ENCODE results near the gene CNPPD1. TPM values are rescaled to one million over a fixed set of nuclear protein-coding genes. Genes with fewer than 3 reads are reported as not detected.

CNPPD1 gene
- total RNA-seq = 10 to 100 TPM; 14.0 to 94.0 (median 77.4) TPM

DNA sequence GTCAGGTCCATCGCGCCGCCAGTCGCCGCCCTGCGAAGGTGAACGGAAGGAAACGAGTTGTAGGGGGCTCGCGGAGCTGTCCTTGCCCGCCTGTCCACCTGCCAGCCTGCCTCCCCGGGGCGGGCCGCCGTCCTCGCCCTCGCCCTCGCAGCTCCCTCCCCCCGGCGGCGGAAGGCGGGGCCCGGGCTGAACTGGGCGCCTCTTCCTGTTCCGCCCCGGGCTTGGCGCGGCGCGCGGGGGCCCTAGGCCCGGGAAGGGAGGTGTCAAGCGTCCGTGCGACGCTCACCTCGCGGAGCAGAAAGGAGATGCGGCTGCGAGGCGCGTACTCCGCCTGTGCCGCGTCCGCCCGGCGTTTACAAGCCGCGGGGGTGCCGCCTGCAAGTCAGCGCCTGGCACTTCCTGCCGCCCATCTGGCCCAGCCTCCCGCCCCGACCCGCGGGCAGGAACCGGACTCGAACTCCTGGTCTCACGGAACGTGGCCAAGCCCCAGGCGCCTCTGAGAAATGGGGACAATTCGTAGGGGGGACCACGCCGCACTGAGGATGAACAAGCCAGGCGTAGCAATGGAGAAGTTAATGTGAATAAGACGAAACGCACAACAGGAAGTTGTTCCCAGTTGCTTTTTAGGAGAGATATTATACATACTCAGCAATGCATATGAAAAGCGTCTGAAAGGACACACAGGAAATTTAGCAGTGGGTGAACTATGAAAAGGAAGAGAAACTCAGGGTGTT, at the start of gene CNPPD1:
TSS of gene CNPPD1 (minus strand) at position 108 of the 734 bp plus-strand sequence. CDS start at position 11, 97 bp downstream.
- Histone ChIP-seq H3K27ac (peak within 1 kb of the TSS; percentile 93 to 96 (median 95)), H3K4me3 (peak within 1 kb of the TSS; percentile 70 to 100 (median 74)), H3K9me3 (no peaks in the 10 kb centered on the region), H3K4me1 (peaks cover 3 to 39% (median 6%) of the 10 kb centered on the region in 4 donors), H3K36me3 (peaks cover 0 to 59% (median 0%) of the 10 kb centered on the region in 3 donors), H3K27me3 (no peaks in the 10 kb centered on the region)
- peak; percentile 86 to 96 (median 96) for DNase-seq
- TF ChIP-seq, protein P1, sequence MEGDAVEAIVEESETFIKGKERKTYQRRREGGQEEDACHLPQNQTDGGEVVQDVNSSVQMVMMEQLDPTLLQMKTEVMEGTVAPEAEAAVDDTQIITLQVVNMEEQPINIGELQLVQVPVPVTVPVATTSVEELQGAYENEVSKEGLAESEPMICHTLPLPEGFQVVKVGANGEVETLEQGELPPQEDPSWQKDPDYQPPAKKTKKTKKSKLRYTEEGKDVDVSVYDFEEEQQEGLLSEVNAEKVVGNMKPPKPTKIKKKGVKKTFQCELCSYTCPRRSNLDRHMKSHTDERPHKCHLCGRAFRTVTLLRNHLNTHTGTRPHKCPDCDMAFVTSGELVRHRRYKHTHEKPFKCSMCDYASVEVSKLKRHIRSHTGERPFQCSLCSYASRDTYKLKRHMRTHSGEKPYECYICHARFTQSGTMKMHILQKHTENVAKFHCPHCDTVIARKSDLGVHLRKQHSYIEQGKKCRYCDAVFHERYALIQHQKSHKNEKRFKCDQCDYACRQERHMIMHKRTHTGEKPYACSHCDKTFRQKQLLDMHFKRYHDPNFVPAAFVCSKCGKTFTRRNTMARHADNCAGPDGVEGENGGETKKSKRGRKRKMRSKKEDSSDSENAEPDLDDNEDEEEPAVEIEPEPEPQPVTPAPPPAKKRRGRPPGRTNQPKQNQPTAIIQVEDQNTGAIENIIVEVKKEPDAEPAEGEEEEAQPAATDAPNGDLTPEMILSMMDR (IDR thresholded peaks at IDR 0.05) = peak in 1 of 6 experiments; percentile 4
- TF ChIP-seq POLR2A (IDR thresholded peaks at IDR 0.05) = peak; percentile 97

DNA sequence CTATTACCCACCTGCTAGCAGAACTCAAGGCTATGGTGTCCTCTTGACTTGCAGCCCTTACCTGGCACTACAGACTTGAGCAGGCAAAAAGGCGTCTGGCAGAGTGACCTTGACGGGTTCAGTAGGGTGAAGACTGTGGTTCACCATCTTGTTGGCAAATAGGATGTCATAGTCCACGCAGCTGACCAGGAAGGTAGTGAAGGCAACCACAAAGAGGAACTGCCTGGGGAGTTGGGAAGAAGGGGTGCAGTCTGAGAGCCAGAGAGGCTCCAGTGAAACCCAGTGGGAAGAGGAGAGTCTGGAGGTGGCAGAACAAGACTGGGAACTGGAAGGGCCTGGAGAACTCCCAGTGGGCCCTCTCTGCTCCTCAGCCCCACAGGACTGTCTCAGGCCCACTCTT, 48.6 kb upstream of the CNPPD1 start:
- H3K27me3 ChIP-seq = no peaks in the 10 kb centered on the region
- no peak for DNase-seq

DNA sequence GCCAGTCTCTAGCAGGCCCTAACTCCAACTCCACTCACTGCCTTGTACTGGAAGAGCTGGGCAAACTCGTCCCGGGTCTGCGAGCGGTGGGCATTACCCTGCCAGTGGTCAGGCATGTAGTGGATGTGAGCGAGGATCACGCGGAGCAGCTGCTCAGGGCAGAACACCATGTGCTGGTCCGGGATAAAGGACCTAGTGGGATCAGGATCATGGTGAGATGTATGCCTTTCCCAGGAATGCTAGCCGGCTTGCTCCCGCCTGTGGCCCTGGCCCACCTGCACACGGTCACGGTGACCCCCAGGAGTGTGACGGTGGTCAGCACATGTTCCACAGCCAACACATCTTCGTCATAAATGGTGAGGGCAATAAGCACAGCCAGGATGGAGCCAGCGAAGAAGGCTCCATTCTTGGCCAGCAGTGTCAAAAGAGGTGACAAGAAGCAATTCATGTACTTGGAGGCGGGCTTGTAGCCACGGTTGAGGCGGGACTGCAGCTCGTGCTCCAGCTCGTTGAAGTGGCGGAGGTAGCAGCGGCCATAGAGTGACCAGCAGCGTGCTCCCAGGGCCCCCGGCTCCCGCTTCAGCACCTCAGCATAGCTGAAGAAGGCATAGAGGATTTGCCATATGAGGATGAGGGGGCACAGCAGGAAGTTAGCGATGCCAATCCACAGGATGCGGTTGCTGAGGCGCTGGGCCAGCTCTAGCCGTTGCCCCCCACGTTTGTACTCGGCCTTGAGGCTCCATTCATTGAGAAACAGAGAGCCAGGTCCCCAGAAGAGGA, 47.3 kb upstream of the CNPPD1 start:
- Histone ChIP-seq H3K9me3 (no peaks in the 10 kb centered on the region), H3K4me1 (peaks cover 0 to 27% (median 15%) of the 10 kb centered on the region in 4 donors), H3K27ac (no peak overlapping the region), H3K27me3 (no peaks in the 10 kb centered on the region), H3K36me3 (peaks cover 0 to 71% (median 0%) of the 10 kb centered on the region in 3 donors), H3K4me3 (no peak overlapping the region)
- no peak for TF ChIP-seq POLR2A (IDR thresholded peaks at IDR 0.05)
- TF ChIP-seq, protein P1 (IDR thresholded peaks at IDR 0.05) = no peak
- no peak for DNase-seq

More for the DNA sequence above, 48.6 kb upstream of the CNPPD1 start:
- Histone ChIP-seq H3K4me1 (peaks cover 0 to 18% (median 13%) of the 10 kb centered on the region in 4 donors), H3K4me3 (no peak overlapping the region), H3K27ac (no peak overlapping the region), H3K36me3 (peaks cover 0 to 63% (median 0%) of the 10 kb centered on the region in 3 donors), H3K9me3 (no peaks in the 10 kb centered on the region)
- TF ChIP-seq, protein P1 (IDR thresholded peaks at IDR 0.05) = no peak
- no peak for TF ChIP-seq POLR2A (IDR thresholded peaks at IDR 0.05)

DNA sequence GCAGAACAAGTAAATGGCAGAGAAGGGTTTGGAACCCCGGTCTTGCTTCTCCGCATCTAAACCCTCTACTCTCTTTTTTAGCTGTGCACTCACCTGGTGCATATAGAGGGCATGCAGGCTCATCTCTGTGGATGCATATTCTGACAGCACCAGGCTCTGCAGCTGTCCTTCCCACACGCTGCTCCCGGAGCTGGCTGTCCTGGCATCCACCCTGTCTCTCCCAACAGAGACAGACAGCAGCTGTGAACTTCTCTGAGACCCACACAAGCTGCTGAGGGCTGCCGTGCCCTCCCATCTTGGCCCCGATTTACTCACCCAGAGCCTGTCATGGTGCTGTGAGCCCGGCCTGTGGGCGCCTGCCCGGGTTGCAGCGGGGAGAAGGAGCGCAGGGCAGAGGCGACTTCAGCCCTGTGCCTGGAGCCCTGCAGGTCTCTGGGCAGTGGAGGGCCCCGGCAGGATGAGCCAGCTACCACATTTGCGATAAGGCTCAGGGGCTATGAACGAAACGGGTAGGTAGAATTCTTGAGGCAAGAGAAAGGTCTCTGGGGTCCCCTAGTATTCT, 45.3 kb upstream of the CNPPD1 start:
- Histone ChIP-seq H3K27me3 (no peaks in the 10 kb centered on the region), H3K9me3 (no peaks in the 10 kb centered on the region), H3K36me3 (peaks cover 0 to 71% (median 0%) of the 10 kb centered on the region in 3 donors), H3K4me1 (peaks cover 0 to 30% (median 10%) of the 10 kb centered on the region in 4 donors), H3K27ac (no peak overlapping the region), H3K4me3 (no peak overlapping the region)
- no peak for TF ChIP-seq POLR2A (IDR thresholded peaks at IDR 0.05)
- TF ChIP-seq, protein P1 (IDR thresholded peaks at IDR 0.05) = no peak
- no peak for DNase-seq

DNA sequence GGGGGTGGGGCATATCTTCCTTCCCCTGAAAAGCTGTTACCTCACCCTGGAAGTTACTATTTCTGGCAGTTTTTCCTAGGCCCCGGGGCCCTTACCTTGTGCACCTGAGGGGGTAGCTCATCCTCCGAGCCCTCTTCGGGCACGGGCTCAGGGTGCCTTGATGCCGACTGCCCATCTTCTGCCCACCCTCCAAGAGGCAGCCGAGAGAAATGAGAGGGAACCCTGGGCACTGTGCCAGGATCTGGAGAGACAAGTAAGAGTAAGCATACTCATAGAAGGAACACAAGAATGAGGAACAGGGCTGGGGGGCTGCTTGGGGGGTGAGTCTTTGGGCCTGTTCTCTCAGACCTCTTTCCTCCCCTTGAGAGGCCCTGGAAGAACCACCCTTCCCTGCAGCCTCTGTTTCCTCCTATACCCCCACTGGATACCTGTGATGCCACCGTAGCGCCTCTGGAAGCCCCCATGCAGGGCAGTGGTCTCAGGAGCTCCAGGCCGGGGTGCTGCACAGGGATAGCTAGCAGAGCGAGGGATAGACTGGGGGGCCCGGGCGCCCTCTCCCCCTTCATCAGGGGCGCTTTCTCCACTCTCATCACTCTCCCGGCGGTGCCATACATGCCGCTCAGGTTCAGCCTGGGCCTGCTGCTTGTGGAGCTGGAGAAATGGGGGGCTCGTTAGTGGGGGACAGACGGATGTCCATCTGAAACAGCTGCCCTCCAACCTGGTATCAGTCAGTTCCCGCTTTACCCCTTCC, 44.1 kb upstream of the CNPPD1 start:
- Histone ChIP-seq H3K4me3 (no peak overlapping the region), H3K27ac (no peak overlapping the region), H3K27me3 (no peaks in the 10 kb centered on the region), H3K9me3 (no peaks in the 10 kb centered on the region), H3K36me3 (peaks cover 0 to 64% (median 0%) of the 10 kb centered on the region in 3 donors), H3K4me1 (peaks cover 0 to 32% (median 10%) of the 10 kb centered on the region in 4 donors)
- TF ChIP-seq POLR2A (IDR thresholded peaks at IDR 0.05) = no peak
- TF ChIP-seq, protein P1 (IDR thresholded peaks at IDR 0.05) = no peak
- no peak for DNase-seq
